H9 (cell line): ENCODE data around the gene NFKBIA. TPM values are rescaled to one million over a fixed set of nuclear protein-coding genes. Genes with fewer than 3 reads are reported as not detected.
A peak's percentile ranks its signal among the peaks of the same experiment; 100 is the strongest.

Experiments used
- DNase-seq: peaks from one replicate; pipeline ENCODE4 v3.0.0-alpha.2; 2017
- H2AFZ ChIP-seq: one replicate; pipeline ENCODE4 v1.6.1; 2013; ENCODE audit warnings: mild to moderate bottlenecking, low read length, control low read depth, moderate library complexity
- H2AK5ac ChIP-seq: 2 replicates; pipeline ENCODE4 v1.6.1; 2013; ENCODE audit warnings: low read length, control low read depth, mixed read lengths; ENCODE audit not compliant: insufficient read length
- H2BK120ac ChIP-seq: one replicate; pipeline ENCODE4 v1.6.1; 2013; ENCODE audit warnings: low read depth, mild to moderate bottlenecking, low read length, control low read depth, inconsistent platforms; ENCODE audit not compliant: poor library complexity, severe bottlenecking
- H2BK12ac ChIP-seq: 2 replicates; pipeline ENCODE4 v1.6.1; 2013; ENCODE audit warnings: low read length, control low read depth, mixed read lengths, low read depth; ENCODE audit not compliant: insufficient read length
- H2BK15ac ChIP-seq: 2 replicates; pipeline ENCODE4 v1.6.1; 2013; ENCODE audit warnings: low read depth, low read length, control low read depth
- H2BK20ac ChIP-seq: one replicate; pipeline ENCODE4 v1.6.1; 2013; ENCODE audit warnings: low read depth, mild to moderate bottlenecking, low read length, control low read depth, inconsistent platforms; ENCODE audit not compliant: poor library complexity, severe bottlenecking
- H2BK5ac ChIP-seq: 2 replicates; pipeline ENCODE4 v1.6.1; 2013; ENCODE audit warnings: low read length, control low read depth, mixed read lengths; ENCODE audit not compliant: insufficient read length
- H3K14ac ChIP-seq: 2 replicates; pipeline ENCODE4 v1.6.1; 2013; ENCODE audit warnings: low read length, control low read depth; ENCODE audit not compliant: insufficient read depth
- H3K18ac ChIP-seq: 2 replicates; pipeline ENCODE4 v1.6.1; 2013; ENCODE audit warnings: low read depth, mild to moderate bottlenecking, mixed read lengths, low read length, control low read depth; ENCODE audit not compliant: insufficient read length
- H3K23ac ChIP-seq: 2 replicates; pipeline ENCODE4 v1.6.1; 2013; ENCODE audit warnings: low read length, control low read depth, mixed read lengths, low read depth; ENCODE audit not compliant: insufficient read length
- H3K23me2 ChIP-seq: 2 replicates; pipeline ENCODE4 v1.6.1; 2013; ENCODE audit warnings: low read depth, mild to moderate bottlenecking, mixed read lengths, low read length, control low read depth; ENCODE audit not compliant: insufficient read length, poor library complexity, severe bottlenecking
- H3K27ac ChIP-seq: 2 replicates; pipeline ENCODE4 v1.5.1; 2013; ENCODE audit warnings: low read length, control low read depth, mixed read lengths, low read depth; ENCODE audit not compliant: insufficient read length
- H3K27me3 ChIP-seq: 2 replicates; pipeline ENCODE4 v1.6.1; 2013; ENCODE audit warnings: low read length, control low read depth, inconsistent platforms; ENCODE audit not compliant: insufficient read depth
- H3K4ac ChIP-seq: 2 replicates; pipeline ENCODE4 v1.6.1; 2013; ENCODE audit warnings: low read depth, mild to moderate bottlenecking, control low read depth, inconsistent platforms, low read length, moderate library complexity
- H3K4me1 ChIP-seq: 2 replicates; pipeline ENCODE4 v1.6.1; 2013; ENCODE audit warnings: low read length, control low read depth, inconsistent platforms; ENCODE audit not compliant: insufficient read depth
- H3K4me2 ChIP-seq: 2 replicates; pipeline ENCODE4 v1.6.1; 2013; ENCODE audit warnings: low read length, control low read depth, mixed read lengths; ENCODE audit not compliant: insufficient read length, insufficient read depth
- H3K56ac ChIP-seq: 2 replicates; pipeline ENCODE4 v1.6.1; 2013; ENCODE audit warnings: low read depth, mild to moderate bottlenecking, mixed read lengths, low read length, control low read depth; ENCODE audit not compliant: insufficient read length
- H3K79me1 ChIP-seq: 2 replicates; pipeline ENCODE4 v1.6.1; 2013; ENCODE audit warnings: low read depth, mild to moderate bottlenecking, moderate library complexity, low read length, control low read depth, inconsistent platforms; ENCODE audit not compliant: insufficient read depth, poor library complexity, severe bottlenecking
- H3K79me2 ChIP-seq: 2 replicates; pipeline ENCODE4 v1.6.1; 2013; ENCODE audit warnings: low read length, control low read depth, inconsistent platforms; ENCODE audit not compliant: insufficient read depth
- H3K9ac ChIP-seq: 2 replicates; pipeline ENCODE4 v1.6.1; 2013; ENCODE audit warnings: low read length, control low read depth, mixed read lengths; ENCODE audit not compliant: insufficient read length; ENCODE audit errors: extremely low read depth
- H3K9me3 ChIP-seq: one replicate; pipeline ENCODE4 v1.6.1; 2013; ENCODE audit warnings: low read depth, low read length, inconsistent platforms; ENCODE audit not compliant: control insufficient read depth
- H3T11ph ChIP-seq: one replicate; pipeline ENCODE4 v1.6.1; 2013; ENCODE audit warnings: mild to moderate bottlenecking, low read length, control low read depth, inconsistent platforms
- H4K20me1 ChIP-seq: one replicate; pipeline ENCODE4 v1.6.1; 2013; ENCODE audit not compliant: control insufficient read depth, insufficient read length, insufficient read depth
- H4K5ac ChIP-seq: 2 replicates; pipeline ENCODE4 v1.6.1; 2013; ENCODE audit warnings: low read depth, mild to moderate bottlenecking, mixed read lengths, low read length, control low read depth; ENCODE audit not compliant: insufficient read length
- H4K8ac ChIP-seq: replicated peaks from 2 replicates; pipeline ENCODE4 v1.6.1; 2013; ENCODE audit warnings: low read length, control low read depth, mixed read lengths, low read depth; ENCODE audit not compliant: insufficient read length
- H4K91ac ChIP-seq: 2 replicates; pipeline ENCODE4 v1.6.1; 2013; ENCODE audit warnings: low read depth, mild to moderate bottlenecking, moderate library complexity, mixed read lengths, low read length, control low read depth; ENCODE audit not compliant: insufficient read length
- H3K27ac Mint-ChIP-seq, 3 experiments: 2 replicates in 2 of 3; 3 replicates in 1 of 3; pipeline ENCODE4 v1.8.0; 2020 to 2021; ENCODE audit warnings: mixed read lengths in 3 of 3, mild to moderate bottlenecking in 1 of 3, moderate library complexity in 1 of 3
- H3K27me3 Mint-ChIP-seq: 2 replicates; pipeline ENCODE4 v1.8.0; 2021; ENCODE audit warnings: low read depth, mild to moderate bottlenecking, moderate library complexity, mixed read lengths
- H3K36me3 Mint-ChIP-seq, 3 experiments: 2 replicates in 2 of 3; 3 replicates in 1 of 3; pipeline ENCODE4 v1.8.0; 2020 to 2021; ENCODE audit warnings: low read depth in 3 of 3, mixed read lengths in 3 of 3; ENCODE audit not compliant: insufficient read depth in 1 of 3
- H3K4me1 Mint-ChIP-seq, 2 experiments: 2 replicates each; pipeline ENCODE4 v1.8.0; 2020; ENCODE audit warnings: mixed read lengths in 2 of 2
- H3K4me3 Mint-ChIP-seq, 2 experiments: 2 replicates in 1 of 2; 3 replicates in 1 of 2; pipeline ENCODE4 v1.8.0; 2020 to 2021; ENCODE audit warnings: mild to moderate bottlenecking in 2 of 2, mixed read lengths in 2 of 2, moderate library complexity in 1 of 2
- H3K9me3 Mint-ChIP-seq, 2 experiments: 2 replicates in 1 of 2; 3 replicates in 1 of 2; pipeline ENCODE4 v1.8.0; 2020; ENCODE audit warnings: mild to moderate bottlenecking in 2 of 2, mixed read lengths in 2 of 2, moderate library complexity in 1 of 2
- CTCF ChIP-seq: fragments of 200-600 bp; sonication (generic); conservative IDR thresholded peaks from 3 replicates; pipeline ENCODE4 v1.8.0; 2021; ENCODE audit warnings: antibody characterized with exemption, mild to moderate bottlenecking
- WGBS: extraction: QIAGEN DNeasy Blood & Tissue Kit; methylation state at CpG from one replicate; pipeline ENCODE4 v1.1.7; 2013; ENCODE audit warnings: missing lambda C conversion rate, low lambda C conversion rate, mixed read lengths; ENCODE audit not compliant: insufficient read length; ENCODE audit errors: extremely low coverage; 5-methylcytosine and 5-hydroxymethylcytosine counted together
- total RNA-seq: library from RNA; stranded (reverse); gene quantifications from 2 replicates; pipeline ENCODE4 v1.2.1, GENCODE V29; 2021

The NFKBIA gene
- total RNA-seq, 1 experiment from 2014 or later, result 38.4 TPM

GRCh38 chr14:35386673-35387125, 17.9 kb downstream of the NFKBIA start:
- Histone ChIP-seq H3K79me2 (no peaks in the 10 kb centered on the region), H3K4me1 (no peaks in the 10 kb centered on the region; the same call in 1 of the 2 replicates), H3K56ac (no peak overlapping the region), H3K14ac (no peak overlapping the region), H3K27me3 (no peaks in the 10 kb centered on the region), H3K18ac (no peak overlapping the region), H3K9me3 (no peaks in the 10 kb centered on the region), H2BK15ac (no peak overlapping the region), H4K8ac (no peak overlapping the region), H3K79me1 (no peaks in the 10 kb centered on the region), H2AK5ac (no peak overlapping the region), H3T11ph (no peak overlapping the region), H3K23me2 (no peaks in the 10 kb centered on the region), H2AFZ (no peak overlapping the region), H3K23ac (no peak overlapping the region), H4K5ac (no peak overlapping the region), H3K9ac (no peak overlapping the region), H3K4ac (no peak overlapping the region), H3K27ac (no peak overlapping the region), H2BK5ac (no peak overlapping the region), H2BK12ac (no peak overlapping the region), H2BK20ac (no peak overlapping the region), H3K4me2 (no peak overlapping the region), H4K20me1 (no peaks in the 10 kb centered on the region), H2BK120ac (no peak overlapping the region), H4K91ac (no peak overlapping the region)
- WGBS, result no CpG with 5 or more reads among the region's 12 CpGs
- no peaks in the 10 kb centered on the region; a peak in 1 of 7 replicates for H3K36me3 Mint-ChIP-seq
- H3K4me3 Mint-ChIP-seq, result no peak overlapping the region
- DNase-seq, result no peak
- peak overlapping the region in 1 of 3 experiments; percentile 49; a peak in 2 of 7 replicates for H3K27ac Mint-ChIP-seq
- H3K27me3 Mint-ChIP-seq, result peaks cover 2% of the 10 kb centered on the region; the same call in 1 of the 2 replicates
- H3K9me3 Mint-ChIP-seq, result no peaks in the 10 kb centered on the region
- no peak for TF ChIP-seq CTCF
- peaks cover 23 to 49% of the 10 kb centered on the region in 2 experiments for H3K4me1 Mint-ChIP-seq
